GM19351 (cell line): ENCODE results near the gene CDKN1C.

Source experiments
- ATAC-seq: cut with Tn5 transposase; IDR thresholded peaks from one replicate; pipeline ENCODE4 v1.9.1; 2021; ENCODE audit warnings: mild to moderate bottlenecking, moderate library complexity; ENCODE audit not compliant: unreplicated experiment

The CDKN1C gene

DNA sequence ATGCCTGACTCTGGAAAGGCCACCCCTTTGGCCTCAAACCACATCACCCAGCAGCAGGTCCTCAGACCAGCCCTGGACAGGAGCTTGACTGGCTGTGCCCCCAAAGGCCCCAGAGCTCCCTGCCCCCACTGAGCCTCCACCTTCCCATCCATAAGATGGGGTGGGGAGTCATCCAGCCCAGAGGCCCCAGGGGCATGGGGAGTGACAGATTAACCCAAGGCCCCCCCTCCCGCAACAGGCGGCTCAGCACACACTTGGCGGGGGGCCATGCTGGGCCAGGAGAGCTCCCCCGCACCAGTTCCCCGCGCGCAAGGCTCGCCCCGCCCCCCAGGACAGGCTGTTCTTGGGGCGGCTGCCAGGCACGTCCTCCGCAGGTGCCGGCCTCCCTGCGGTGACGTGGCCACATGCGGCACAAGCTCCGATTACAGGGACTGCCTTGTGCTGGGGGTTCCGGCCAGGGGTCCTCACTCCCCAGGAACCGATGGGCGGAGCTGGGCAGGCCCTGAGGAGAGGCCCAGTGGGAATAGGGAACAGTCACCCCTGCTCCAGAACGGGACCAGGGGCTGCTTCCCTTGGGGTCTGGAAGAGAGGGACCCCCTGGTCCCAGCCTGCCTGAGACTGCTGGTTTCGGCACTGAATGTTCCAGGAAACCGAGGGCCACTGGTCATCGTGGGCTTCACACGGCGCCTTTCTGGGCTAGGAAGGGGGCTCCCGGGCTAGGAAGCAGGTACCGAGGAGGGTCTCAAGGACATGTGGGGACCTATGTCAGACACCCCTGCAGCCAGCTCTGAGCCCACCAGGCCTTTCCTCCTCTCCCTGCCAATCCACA, 5.1 kb upstream of the CDKN1C start:
- no peak for ATAC-seq

GRCh38 chr11:2889362-2890273, 4.0 kb upstream of the CDKN1C start:
- no peak for ATAC-seq

DNA sequence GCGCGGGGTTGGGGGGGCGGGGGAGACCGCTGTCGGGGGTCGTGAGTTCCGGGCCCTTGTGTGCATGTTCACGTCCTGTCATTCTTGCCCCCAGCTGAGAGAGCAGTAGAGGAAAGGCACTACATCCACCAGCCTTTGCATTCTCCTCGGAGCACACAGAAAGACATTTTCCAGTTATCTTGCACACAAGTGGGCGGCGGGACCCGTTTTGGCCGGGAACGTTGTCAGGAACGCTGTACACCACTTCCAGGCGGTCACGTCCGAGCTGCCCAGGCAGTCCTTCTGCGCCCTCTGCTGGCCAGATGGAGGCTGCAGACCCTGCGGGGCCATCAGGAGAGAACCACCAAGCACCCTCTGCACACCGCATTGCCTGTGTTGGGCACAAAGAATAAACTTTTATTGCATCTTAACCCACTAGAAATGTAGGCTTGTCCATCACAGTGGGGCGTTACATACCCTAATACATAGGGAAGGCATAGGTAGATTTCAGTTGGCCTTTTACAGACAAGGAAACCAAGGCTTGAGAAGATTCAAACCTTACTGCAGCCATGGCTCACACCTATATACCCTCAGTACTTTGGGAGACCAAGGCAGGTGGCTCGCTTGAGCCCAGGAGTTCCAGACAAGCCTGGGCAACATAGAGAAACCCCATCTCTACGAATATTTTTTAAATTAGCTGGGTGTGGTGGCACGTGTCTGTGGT, 2.8 kb upstream of the CDKN1C start:
- ATAC-seq, result no peak

DNA sequence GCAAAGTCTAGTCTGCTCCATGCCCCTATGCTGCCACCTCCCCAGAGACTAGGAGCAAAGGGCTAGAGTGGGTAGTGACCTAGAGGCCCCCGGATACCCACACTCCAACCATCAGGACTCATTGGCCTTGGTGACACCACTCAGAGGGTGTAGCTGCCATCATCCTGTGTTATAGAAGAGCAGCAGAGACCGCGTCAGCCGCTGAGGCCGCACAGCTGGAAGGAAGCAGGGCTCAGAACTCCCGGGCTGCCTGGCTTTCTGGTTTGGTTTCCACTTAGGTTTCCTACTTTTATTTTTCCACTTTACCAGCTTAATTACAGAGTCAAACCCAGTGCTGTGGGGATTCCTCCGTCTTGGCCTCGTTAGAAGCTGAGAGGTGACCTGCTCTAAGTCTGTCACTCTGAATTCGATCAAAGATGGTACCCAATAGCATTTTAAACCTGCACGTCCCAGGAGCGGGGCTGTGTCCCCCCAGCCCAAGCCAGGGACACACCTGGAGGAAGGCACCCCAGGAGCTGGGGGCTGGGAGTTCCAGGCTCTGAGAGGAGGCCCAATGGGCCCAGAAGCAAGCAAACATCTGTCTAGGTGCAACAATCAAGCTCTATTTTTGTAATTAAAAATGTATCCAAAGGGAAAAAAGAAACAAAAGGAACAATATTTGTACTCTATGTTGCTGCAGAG, 2.1 kb upstream of the CDKN1C start:
- no peak for ATAC-seq

DNA sequence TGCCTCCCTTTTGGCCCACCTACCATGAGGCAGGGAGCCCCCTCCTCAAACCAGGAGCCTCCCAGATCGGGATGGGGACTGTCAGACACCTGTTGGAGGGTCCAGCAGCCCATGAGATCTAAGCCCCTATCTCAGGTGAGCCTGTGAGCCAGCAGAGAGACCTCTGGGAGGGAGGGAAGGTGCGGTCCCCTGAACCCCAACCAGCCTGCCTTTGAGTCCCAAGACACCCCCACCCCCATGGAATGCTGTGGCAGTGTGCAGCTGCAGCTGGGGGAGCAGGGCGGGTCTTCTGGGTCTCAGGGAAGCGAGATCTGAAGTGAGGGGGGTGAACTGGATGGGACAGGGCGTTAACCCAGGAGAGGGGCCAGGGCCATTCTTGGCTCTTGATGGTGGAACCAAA, 1.4 kb upstream of the CDKN1C start:
- ATAC-seq, result no peak

DNA sequence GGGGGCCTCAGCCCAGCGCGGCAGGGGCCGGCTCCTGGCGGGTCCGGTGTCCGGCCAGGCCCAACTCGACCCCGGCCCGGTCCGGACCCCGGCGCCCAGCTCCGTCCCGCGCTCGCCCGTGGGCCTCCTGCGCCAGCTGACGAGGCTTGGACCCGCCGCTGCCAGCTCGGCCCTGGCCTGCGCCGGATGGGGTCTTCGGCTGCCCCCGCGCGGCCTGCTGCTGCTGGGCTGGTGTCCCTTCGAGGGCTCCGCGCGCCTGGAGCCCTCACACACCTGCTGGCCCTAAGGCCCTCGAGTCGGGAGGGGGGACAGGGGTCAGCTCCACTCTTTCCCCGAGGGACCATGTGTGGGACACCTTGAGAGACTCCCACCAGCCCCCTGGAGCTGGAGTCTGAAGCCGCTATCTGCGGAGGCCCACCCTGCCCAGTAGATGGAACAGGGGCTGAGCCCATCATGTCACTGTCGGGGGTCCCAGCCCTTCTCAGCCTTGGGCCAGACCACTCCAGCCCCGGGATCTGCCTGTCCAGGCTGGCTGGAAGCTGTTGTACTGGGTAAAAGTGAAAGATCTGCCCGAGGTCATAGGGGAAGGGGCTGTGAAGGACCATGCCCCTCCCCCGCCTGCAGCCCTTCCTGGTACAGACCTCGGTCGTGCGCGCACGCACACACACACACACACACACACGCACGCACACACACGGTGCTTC, 768 bp upstream of the CDKN1C start:
- ATAC-seq, result no peak

- ATAC-seq, result no peak
These were observed 428 bp downstream of the CDKN1C start for GRCh38 chr11:2885017-2885677.

DNA sequence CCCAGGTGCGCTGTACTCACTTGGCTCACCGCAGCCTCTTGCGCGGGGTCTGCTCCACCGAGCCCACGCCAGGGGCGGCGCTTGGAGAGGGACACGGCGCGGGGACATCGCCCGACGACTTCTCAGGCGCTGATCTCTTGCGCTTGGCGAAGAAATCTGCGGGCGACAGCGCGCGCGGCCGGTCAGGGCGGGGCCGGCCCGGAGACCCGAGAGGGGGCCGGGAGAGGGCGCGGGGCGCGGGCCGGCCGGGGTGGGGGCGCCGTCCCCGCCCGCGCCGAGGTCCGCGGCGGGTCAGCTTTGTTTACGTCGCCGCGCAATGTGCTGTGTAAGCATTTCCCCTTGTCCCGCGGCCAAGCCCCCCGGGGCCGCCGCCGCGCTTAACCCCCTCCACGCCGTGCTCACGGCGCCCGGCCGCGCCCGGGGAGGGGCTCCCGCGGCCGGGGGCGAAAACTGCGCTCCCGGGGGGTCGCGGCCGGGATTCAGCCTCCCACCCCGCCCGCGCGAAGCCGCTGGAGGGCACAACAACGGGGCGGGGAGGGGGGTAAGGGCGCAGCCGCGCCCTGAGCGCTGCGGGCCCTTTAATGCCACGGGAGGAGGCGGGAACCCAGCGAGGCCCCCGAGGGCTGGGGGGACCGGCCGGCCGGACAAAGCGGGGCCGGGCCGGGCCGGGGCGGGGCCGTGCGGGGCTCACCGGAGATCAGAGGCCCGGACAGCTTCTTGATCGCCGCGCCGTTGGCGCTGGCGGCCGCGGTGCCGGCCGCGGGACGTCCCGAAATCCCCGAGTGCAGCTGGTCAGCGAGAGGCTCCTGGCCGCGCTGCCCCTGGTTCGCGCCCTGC, 1.4 kb downstream of the CDKN1C start:
- ATAC-seq, result no peak

DNA sequence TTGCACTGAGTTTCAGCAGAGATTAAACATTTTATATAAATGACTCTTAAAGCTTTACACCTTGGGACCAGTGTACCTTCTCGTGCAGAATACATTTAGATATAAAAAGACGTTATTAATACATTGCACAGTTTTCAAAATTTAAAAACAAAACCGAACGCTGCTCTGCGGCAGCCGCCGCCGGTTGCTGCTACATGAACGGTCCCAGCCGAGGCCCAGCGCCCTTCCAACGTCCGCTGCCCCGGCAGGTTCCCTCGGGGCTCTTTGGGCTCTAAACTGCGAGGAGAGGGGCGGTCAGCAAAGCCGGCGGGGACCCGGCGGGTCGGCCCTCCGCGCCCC, 2.0 kb downstream of the CDKN1C start:
- no peak for ATAC-seq

GRCh38 chr11:2882396-2883110, 3.0 kb downstream of the CDKN1C start:
- ATAC-seq, result no peak

DNA sequence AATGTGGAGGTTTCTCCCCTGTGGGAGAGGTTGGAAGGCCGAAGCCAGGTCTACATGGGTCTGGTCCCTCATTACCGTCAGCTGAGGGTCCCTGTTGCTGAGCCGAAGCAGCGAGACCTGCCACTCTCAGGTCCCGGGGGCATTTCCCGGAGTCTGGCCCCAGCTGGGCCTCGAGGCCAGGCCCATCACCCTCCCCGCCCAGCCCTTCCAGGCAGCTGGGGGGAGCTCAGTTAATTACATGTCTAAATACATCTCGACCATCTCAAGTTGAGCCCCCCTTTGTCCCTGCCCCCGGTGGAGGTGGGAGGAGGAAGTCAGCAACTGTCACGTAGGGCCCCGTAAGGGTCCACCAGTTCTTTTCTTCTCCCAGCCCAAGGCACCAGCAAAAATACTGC, 3.6 kb downstream of the CDKN1C start:
- ATAC-seq, result no peak

DNA sequence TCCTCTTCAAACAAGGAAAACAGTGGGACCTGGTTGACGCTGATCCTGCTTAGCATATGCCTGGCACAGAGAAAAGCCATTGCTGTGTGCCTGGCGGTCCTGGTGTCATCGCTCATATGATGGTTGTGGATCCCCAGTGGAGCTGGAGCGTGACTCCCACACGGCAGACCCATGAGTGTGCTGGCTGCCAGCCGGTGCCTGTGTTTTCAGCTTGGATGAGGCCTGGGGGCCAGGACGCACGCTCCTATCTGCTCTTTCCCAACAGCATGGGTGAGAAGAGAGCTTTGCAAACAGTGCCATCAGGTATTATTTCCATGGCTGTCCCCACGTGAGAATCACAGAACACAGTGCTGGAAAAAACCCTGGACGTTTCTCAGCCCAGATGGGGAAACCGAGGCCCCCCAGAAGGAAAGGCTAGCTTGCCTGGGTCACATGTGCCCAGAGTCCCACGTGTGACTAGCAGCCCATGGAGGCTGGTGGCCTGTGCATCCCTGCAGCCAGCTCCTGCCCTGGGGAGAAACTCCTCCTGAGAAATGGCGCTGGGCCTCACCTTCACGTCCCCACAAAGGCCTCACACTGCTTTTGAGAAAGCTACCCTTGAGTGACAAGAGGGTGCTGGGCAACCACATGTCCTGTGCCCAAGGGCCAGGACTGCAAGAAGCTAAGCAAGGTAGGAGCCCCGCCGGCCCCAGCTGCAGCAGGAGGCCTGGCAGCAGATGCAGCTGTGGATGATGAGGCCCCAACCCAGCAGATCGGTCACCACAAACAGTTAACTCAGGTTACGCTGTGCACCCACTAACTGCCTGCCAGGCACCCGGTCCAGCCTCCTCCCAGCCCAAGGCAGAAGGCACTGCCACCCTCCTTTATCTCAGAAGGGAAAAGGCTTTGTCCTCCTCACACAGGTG, 4.2 kb downstream of the CDKN1C start:
- no peak for ATAC-seq

GRCh38 chr11:2880646-2881045, 4.9 kb downstream of the CDKN1C start:
- ATAC-seq, result no peak

- no peak for ATAC-seq
These were observed 6.8 kb downstream of the CDKN1C start for GRCh38 chr11:2878782-2879181.

DNA sequence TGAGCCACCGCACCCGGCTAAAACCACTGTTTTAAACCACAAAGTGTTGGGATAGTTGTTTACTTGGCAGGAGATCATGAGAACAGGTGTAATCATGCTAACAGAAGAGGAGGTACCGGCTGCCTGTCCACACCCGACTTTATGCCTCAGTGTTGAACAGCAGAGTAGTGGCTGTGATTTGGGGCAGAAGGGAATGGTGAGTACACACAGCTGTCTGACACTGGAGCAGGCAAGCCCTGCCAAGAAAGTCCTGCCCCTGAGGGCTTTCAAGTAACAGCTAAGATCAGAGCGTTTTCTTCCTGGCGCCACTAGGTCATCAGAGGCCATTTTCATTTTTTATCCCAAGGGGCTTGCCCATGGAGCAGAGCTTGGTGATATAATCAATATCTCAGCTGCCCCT, 8.1 kb downstream of the CDKN1C start:
- no peak for ATAC-seq

DNA sequence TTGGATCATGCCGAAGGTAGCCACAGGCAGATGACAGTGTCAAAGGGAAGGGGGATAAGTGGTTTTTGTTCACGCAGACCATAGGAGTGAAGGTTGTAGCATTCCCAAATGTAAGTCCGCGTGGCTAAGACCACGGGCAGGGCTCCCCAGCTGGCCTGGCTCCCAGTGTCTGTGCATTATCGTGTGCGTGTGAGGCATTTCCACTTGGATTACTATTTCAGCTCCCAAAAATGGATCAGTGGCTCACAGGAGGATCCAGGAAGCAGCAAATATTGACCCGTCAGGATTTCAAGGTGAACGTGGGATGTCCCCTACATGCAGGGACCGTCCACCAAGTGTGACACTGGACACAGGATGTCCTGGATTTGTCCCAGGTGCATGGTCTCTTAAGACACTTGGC, 10.6 kb downstream of the CDKN1C start:
- ATAC-seq, result no peak

- ATAC-seq, result no peak
These were observed 14.4 kb downstream of the CDKN1C start for GRCh38 chr11:2870969-2871680.
